Right cardiac atrium (tissue), 5 donors: Measurements from ENCODE around the gene NSUN3. TPM values are rescaled to one million over a fixed set of nuclear protein-coding genes. Genes with fewer than 3 reads are reported as not detected.
"Not testable (repeated sequence)": the region's sequence is repeated elsewhere in the genome, so short reads cannot be mapped to it uniquely, and the experiment has no call there.

Experiments
- ATAC-seq, 2 donors: fragments of 200-7000 bp; cut with Tn5 transposase; one replicate each; pipeline versions ENCODE4 v1.8.0 to v1.9.1; 2020; ENCODE audit warnings: moderate library complexity in 2 of 2, mild to moderate bottlenecking in 1 of 2
- DNase-seq, 3 donors: peaks; one replicate each; pipeline ENCODE4 v3.0.0-alpha.2; 2020
- H3K27ac ChIP-seq: one replicate; pipeline ENCODE4 v1.5.1; 2013; ENCODE audit warnings: mild to moderate bottlenecking, low read length, control low read depth, moderate library complexity
- H3K27me3 ChIP-seq: one replicate; pipeline ENCODE4 v1.6.1; 2013; ENCODE audit not compliant: control insufficient read depth, insufficient read depth
- H3K4me1 ChIP-seq: one replicate; pipeline ENCODE4 v1.6.1; 2013; ENCODE audit warnings: low read length; ENCODE audit not compliant: control insufficient read depth, insufficient read depth
- H3K4me3 ChIP-seq: one replicate; pipeline ENCODE4 v1.5.1; 2013; ENCODE audit warnings: low read length, control low read depth
- H3K9me3 ChIP-seq: one replicate; pipeline ENCODE4 v1.6.1; 2013; ENCODE audit warnings: low read length; ENCODE audit not compliant: control insufficient read depth
- WGBS: extraction: QIAGEN DNeasy Blood & Tissue Kit; methylation state at CpG from one replicate; pipeline ENCODE4 v1.1.7; 2013; 5-methylcytosine and 5-hydroxymethylcytosine counted together
- intact Hi-C, 4 donors: fragments of 100-400 bp; cut with DNase I; formaldehyde crosslinking; loops; one replicate each; pipeline versions ENCODE4 v1.11.0 to v1.14.0; 2022 to 2023
- polyA plus RNA-seq: library from polyadenylated mRNA; stranded (reverse); fragments of 200-250 nt; gene quantifications from one replicate; pipeline ENCODE4 v1.2.3, GENCODE V29; 2013
- total RNA-seq, 4 donors: library from RNA; stranded (reverse); fragmentation: NEBNext Ultra II Directional; extraction: Animal tissue kit (Norgen Biotek cat#: 25700); gene quantifications; one replicate each; pipeline ENCODE4 v1.2.1, GENCODE V29; 2021
- donor health status: healthy with polysubstance abuse.
- donor health status: DM: no; HTN: yes; CAD: no.
- donor health status: DM: no; HTN: no; CAD: no.
- donor health status: DM: no; HTN: yes; CAD: no; lungs with severe emphysema.
- donor health status: DM: yes; HTN: yes; CAD: no.

Gene NSUN3
- total and polyA plus RNA-seq, 5 donors: 4.1 to 9.0 (median 6.5) TPM

- 98% methylated on average over 61 of the region's 61 CpGs for WGBS
- H3K9me3 ChIP-seq, intact Hi-C loops, H3K4me1 ChIP-seq, H3K4me3 ChIP-seq, H3K27me3 ChIP-seq, H3K27ac ChIP-seq, ATAC-seq: not testable (repeated sequence)
- DNase-seq: peak in 2 of 3 donors; percentile 37 to 50
Measured at GRCh38 chr3:94044100-94044936, 18.5 kb upstream of the NSUN3 start.

- H3K9me3 ChIP-seq: no peaks in the 10 kb centered on the region
- H3K4me3 ChIP-seq: no peak overlapping the region
- no peaks in the 10 kb centered on the region for H3K4me1 ChIP-seq
- intact Hi-C loops: no loop called here
- WGBS: 97% methylated on average over 2 of the region's 2 CpGs
- no peak overlapping the region for H3K27ac ChIP-seq
- H3K27me3 ChIP-seq: no peaks in the 10 kb centered on the region
- DNase-seq (no peak), ATAC-seq (no peak)
Measured at GRCh38 chr3:94046533-94046932, 16.3 kb upstream of the NSUN3 start.

- ATAC-seq: no peak
- DNase-seq: no peak
- Histone ChIP-seq H3K9me3 (no peaks in the 10 kb centered on the region), H3K4me1 (no peaks in the 10 kb centered on the region), H3K4me3 (no peak overlapping the region), H3K27me3 (no peaks in the 10 kb centered on the region), H3K27ac (no peak overlapping the region)
- intact Hi-C loops: no loop called here
- 91% methylated on average over 2 of the region's 2 CpGs for WGBS
Measured at GRCh38 chr3:94049267-94049666, 13.6 kb upstream of the NSUN3 start.

GRCh38 chr3:94050546-94050945 lies 12.3 kb upstream of the NSUN3 start:
- no peak for DNase-seq
- Histone ChIP-seq H3K4me1 (no peaks in the 10 kb centered on the region), H3K27me3 (no peaks in the 10 kb centered on the region), H3K9me3 (no peaks in the 10 kb centered on the region), H3K27ac (no peak overlapping the region), H3K4me3 (no peak overlapping the region)
- ATAC-seq: no peak
- intact Hi-C loops: no loop called here

GRCh38 chr3:94061297-94061696 lies 1.6 kb upstream of the NSUN3 start:
- DNase-seq (no peak), ATAC-seq (no peak)
- H3K27ac ChIP-seq: no peak overlapping the region
- no peaks in the 10 kb centered on the region for H3K9me3 ChIP-seq
- no peaks in the 10 kb centered on the region for H3K4me1 ChIP-seq
- no peak overlapping the region for H3K4me3 ChIP-seq
- intact Hi-C loops: loop anchor here in 3 of 4 donors (10.0 kb wide), 2 partner anchors 56 to 156 kb away; no protein-coding TSS in a partner anchor
- H3K27me3 ChIP-seq: no peaks in the 10 kb centered on the region
- WGBS: 97% methylated on average over 13 of the region's 13 CpGs

- 55% methylated on average over 17 of the region's 17 CpGs for WGBS
- intact Hi-C loops: loop anchor here in 3 of 4 donors (10.0 kb wide), 2 partner anchors 59 to 159 kb away; no protein-coding TSS in a partner anchor
- Histone ChIP-seq H3K4me3 (peak overlapping the region; percentile 77), H3K9me3 (no peaks in the 10 kb centered on the region), H3K27me3 (no peaks in the 10 kb centered on the region), H3K4me1 (no peaks in the 10 kb centered on the region), H3K27ac (peak overlapping the region; percentile 85)
- ATAC-seq: no peak
- DNase-seq: no peak
Measured at GRCh38 chr3:94063496-94064119, 747 bp downstream of the NSUN3 start.

- H3K27ac ChIP-seq: no peak overlapping the region
- peak overlapping the region; percentile 77 for H3K4me3 ChIP-seq
- no peaks in the 10 kb centered on the region for H3K27me3 ChIP-seq
- intact Hi-C loops: loop anchor here in 3 of 4 donors (10.0 kb wide), 2 partner anchors 60 to 160 kb away; no protein-coding TSS in a partner anchor
- H3K4me1 ChIP-seq: no peaks in the 10 kb centered on the region
- no peaks in the 10 kb centered on the region for H3K9me3 ChIP-seq
- DNase-seq (no peak), ATAC-seq (no peak)
- WGBS: 65% methylated on average over 6 of the region's 6 CpGs
Measured at GRCh38 chr3:94064243-94064860, 1.5 kb downstream of the NSUN3 start.

- H3K4me1 ChIP-seq: no peaks in the 10 kb centered on the region
- intact Hi-C loops: loop anchor here (5.0 to 10.0 kb wide), 4 partner anchors 58 to 160 kb away; no protein-coding TSS in a partner anchor
- WGBS: 50% methylated on average over 1 of the region's 1 CpG
- no peak for ATAC-seq
- no peak overlapping the region for H3K4me3 ChIP-seq
- no peak for DNase-seq
- H3K27ac ChIP-seq: no peak overlapping the region
- no peaks in the 10 kb centered on the region for H3K27me3 ChIP-seq
- H3K9me3 ChIP-seq: no peaks in the 10 kb centered on the region
Measured at GRCh38 chr3:94065122-94065521, 2.3 kb downstream of the NSUN3 start.

- no peak for DNase-seq
- no peaks in the 10 kb centered on the region for H3K4me1 ChIP-seq
- H3K9me3 ChIP-seq: no peaks in the 10 kb centered on the region
- WGBS: 90% methylated on average over 1 of the region's 1 CpG
- no peak overlapping the region for H3K4me3 ChIP-seq
- no peak for ATAC-seq
- intact Hi-C loops: loop anchor here (5.0 to 10.0 kb wide), 4 partner anchors 59 to 161 kb away; no protein-coding TSS in a partner anchor
- no peaks in the 10 kb centered on the region for H3K27me3 ChIP-seq
- no peak overlapping the region for H3K27ac ChIP-seq
Measured at GRCh38 chr3:94065819-94066480, 3.1 kb downstream of the NSUN3 start.

- no peak overlapping the region for H3K27ac ChIP-seq
- WGBS: 69% methylated on average over 6 of the region's 6 CpGs
- no peaks in the 10 kb centered on the region for H3K9me3 ChIP-seq
- DNase-seq (no peak), ATAC-seq (no peak)
- H3K27me3 ChIP-seq: no peaks in the 10 kb centered on the region
- no peak overlapping the region for H3K4me3 ChIP-seq
- no peaks in the 10 kb centered on the region for H3K4me1 ChIP-seq
- intact Hi-C loops: loop anchor here (5.0 to 10.0 kb wide), 4 partner anchors 60 to 162 kb away; no protein-coding TSS in a partner anchor
Measured at GRCh38 chr3:94066506-94067500, 3.9 kb downstream of the NSUN3 start.
